ENCODE results near the gene UBE3C.
A peak's percentile ranks its signal among the peaks of the same experiment; 100 is the strongest.
"Not testable (repeated sequence)": the region's sequence is repeated elsewhere in the genome, so short reads cannot be mapped to it uniquely, and the experiment has no call there.

UBE3C gene

GRCh38 chr7:157138424-157139110, at the start of gene UBE3C:
Gene UBE3C (plus strand): TSS chr7:157138926. CDS start chr7:157139273, 347 bp downstream.
- peak; percentile 94 for DNase-seq

GRCh38 chr7:157089100-157089610, 49.6 kb upstream of the UBE3C start:
- no peak for DNase-seq

- no peak for DNase-seq
Observed at GRCh38 chr7:157090485-157091165, 48.1 kb upstream of the UBE3C start.

GRCh38 chr7:157096286-157097055, 42.3 kb upstream of the UBE3C start:
- no peak for DNase-seq

- no peak for DNase-seq
Observed at GRCh38 chr7:157097056-157097329, 41.7 kb upstream of the UBE3C start.

GRCh38 chr7:157097569-157097968, 41.2 kb upstream of the UBE3C start:
- DNase-seq, result peak; percentile 51

- DNase-seq, result not testable (repeated sequence)
Observed at GRCh38 chr7:157100005-157100404, 38.7 kb upstream of the UBE3C start.

- not testable (repeated sequence) for DNase-seq
Observed at GRCh38 chr7:157103641-157104040, 35.1 kb upstream of the UBE3C start.

GRCh38 chr7:157111311-157111710, 27.4 kb upstream of the UBE3C start:
- DNase-seq, result no peak

- DNase-seq, result no peak
Observed at GRCh38 chr7:157112706-157113105, 26.0 kb upstream of the UBE3C start.

GRCh38 chr7:157113607-157114006, 25.1 kb upstream of the UBE3C start:
- DNase-seq, result no peak

GRCh38 chr7:157116762-157117161, 22.0 kb upstream of the UBE3C start:
- DNase-seq, result no peak

- DNase-seq, result no peak
Observed at GRCh38 chr7:157117796-157118195, 20.9 kb upstream of the UBE3C start.

- no peak for DNase-seq
Observed at GRCh38 chr7:157120181-157120580, 18.5 kb upstream of the UBE3C start.

- DNase-seq, result no peak
Observed at GRCh38 chr7:157121184-157121715, 17.5 kb upstream of the UBE3C start.

- DNase-seq, result no peak
Observed at GRCh38 chr7:157122800-157123495, 15.8 kb upstream of the UBE3C start.

GRCh38 chr7:157124690-157125089, 14.0 kb upstream of the UBE3C start:
- DNase-seq, result no peak

GRCh38 chr7:157125376-157126223, 13.1 kb upstream of the UBE3C start:
- no peak for DNase-seq

- DNase-seq, result no peak
Observed at GRCh38 chr7:157126921-157127320, 11.8 kb upstream of the UBE3C start.

- DNase-seq, result no peak
Observed at GRCh38 chr7:157129200-157129599, 9.5 kb upstream of the UBE3C start.

GRCh38 chr7:157129907-157130460, 8.7 kb upstream of the UBE3C start:
- no peak for DNase-seq

- DNase-seq, result not testable (repeated sequence)
Observed at GRCh38 chr7:157130849-157131248, 7.9 kb upstream of the UBE3C start.

Data from NCI-H774 (cell line).